H1 (cell line): ENCODE results near the gene LYAR. TPM values are rescaled to one million over a fixed set of nuclear protein-coding genes. Genes with fewer than 3 reads are reported as not detected.

Experiments used
- ATF2 ChIP-seq: IDR thresholded peaks from 2 replicates; pipeline ENCODE4 v1.6.1; 2012; ENCODE audit warnings: low read length, inconsistent platforms
- ATF3 ChIP-seq: IDR thresholded peaks from 2 replicates; pipeline ENCODE4 v1.6.1; 2011; ENCODE audit warnings: low read depth, mild to moderate bottlenecking, low read length; ENCODE audit not compliant: insufficient read depth
- CHD7 ChIP-seq: fragments of 300-600 bp; sonication (generic); IDR thresholded peaks from 2 replicates; pipeline ENCODE4 v1.7.1; 2012; ENCODE audit warnings: low read length, moderate library complexity, mild to moderate bottlenecking, inconsistent platforms; ENCODE audit not compliant: insufficient replicate concordance
- CREB1 ChIP-seq: IDR thresholded peaks from 2 replicates; pipeline ENCODE4 v1.6.1; 2012; ENCODE audit warnings: inconsistent platforms
- GTF2F1 ChIP-seq: IDR thresholded peaks from 2 replicates; pipeline ENCODE4 v1.6.1; 2012; ENCODE audit warnings: low read depth, low read length, improper control_type of control experiment, borderline replicate concordance
- POLR2AphosphoS5 ChIP-seq: IDR thresholded peaks from 2 replicates; pipeline ENCODE4 v1.6.1; 2011; ENCODE audit warnings: low read depth, low read length
- SP2 ChIP-seq: IDR thresholded peaks from 2 replicates; pipeline ENCODE4 v1.6.1; 2012; ENCODE audit warnings: mild to moderate bottlenecking, low read length, inconsistent platforms
- SP4 ChIP-seq: IDR thresholded peaks from 2 replicates; pipeline ENCODE4 v1.6.1; 2012; ENCODE audit warnings: low read length, inconsistent platforms
- TAF7 ChIP-seq: optimal IDR thresholded peaks from 2 replicates; pipeline ENCODE3; 2011; ENCODE audit warnings: low read depth, mild to moderate bottlenecking, inconsistent platforms, low read length, moderate library complexity, borderline replicate concordance
- ZNF274 ChIP-seq: IDR thresholded peaks from 2 replicates; pipeline ENCODE4 v1.7.0; 2012; ENCODE audit warnings: low read length, borderline replicate concordance; ENCODE audit errors: extremely low read depth
- polyA plus RNA-seq, 7 experiments: library from polyadenylated mRNA; depleted of rRNA in 3 of 7; stranded (reverse) in 5 of 7; unstranded in 2 of 7; fragments of >200 nt in 5 of 7; fragments of 200-250 nt in 2 of 7; gene quantifications; 1 replicate in 5 of 7; 2 replicates in 1 of 7; 4 replicates in 1 of 7; pipeline versions ENCODE4 v1.2.1 to v1.2.3, GENCODE V29; 2011 to 2013; ENCODE audit warnings: missing spikeins in 2 of 7, mixed read lengths in 2 of 7
- total RNA-seq: library from RNA; stranded (reverse); fragmentation: NEBNext Ultra II Directional; extraction: Animal tissue kit (Norgen Biotek cat#: 25700); gene quantifications from 2 replicates; pipeline ENCODE4 v1.2.1, GENCODE V29; 2021

Gene LYAR
- total and polyA plus RNA-seq, 2 of the 8 experiments (the other 6 are each of a cell fraction or from before 2014, with no cell fraction given) = 6.5 to 46.9 TPM

- TF ChIP-seq CHD7 (no peak), SP2 (no peak), GTF2F1 (no peak), ATF3 (no peak), TAF7 (no peak), ZNF274 (no peak), ATF2 (no peak), SP4 (no peak), CREB1 (no peak), POLR2AphosphoS5 (no peak)
Measured at GRCh38 chr4:4269856-4270255, 20.1 kb downstream of the LYAR start (continued).
